GM19467 (cell line): Measurements from ENCODE around the gene BCR.

ENCODE experiments used
- ATAC-seq: cut with Tn5 transposase; IDR thresholded peaks from one replicate; pipeline ENCODE4 v1.9.1; 2021; ENCODE audit warnings: mild to moderate bottlenecking, moderate library complexity; ENCODE audit not compliant: unreplicated experiment

BCR gene

GRCh38 chr22:23227380-23227779 is 47.1 kb downstream of the BCR start:
- ATAC-seq, result no peak

- ATAC-seq, result no peak
Measured at GRCh38 chr22:23228503-23228902, 48.2 kb downstream of the BCR start.

GRCh38 chr22:23229646-23230045 is 49.3 kb downstream of the BCR start:
- no peak for ATAC-seq

GRCh38 chr22:23230348-23231068 is 50.2 kb downstream of the BCR start:
- no peak for ATAC-seq

GRCh38 chr22:23231471-23232093 is 51.3 kb downstream of the BCR start:
- ATAC-seq, result no peak

GRCh38 chr22:23232094-23232905 is 52.0 kb downstream of the BCR start:
- ATAC-seq, result no peak

GRCh38 chr22:23233084-23233531 is 52.8 kb downstream of the BCR start:
- ATAC-seq, result no peak

GRCh38 chr22:23233752-23234408 is 53.6 kb downstream of the BCR start:
- ATAC-seq, result no peak

GRCh38 chr22:23234409-23235161 is 54.3 kb downstream of the BCR start:
- no peak for ATAC-seq

- no peak for ATAC-seq
Measured at GRCh38 chr22:23235425-23235824, 55.1 kb downstream of the BCR start.

GRCh38 chr22:23236026-23236425 is 55.7 kb downstream of the BCR start:
- ATAC-seq, result no peak

GRCh38 chr22:23236440-23237184 is 56.3 kb downstream of the BCR start:
- ATAC-seq, result no peak

- ATAC-seq, result no peak
Measured at GRCh38 chr22:23237201-23237798, 57.0 kb downstream of the BCR start.

- no peak for ATAC-seq
Measured at GRCh38 chr22:23237841-23238240, 57.5 kb downstream of the BCR start.

- no peak for ATAC-seq
Measured at GRCh38 chr22:23238707-23239106, 58.4 kb downstream of the BCR start.

GRCh38 chr22:23239429-23239828 is 59.1 kb downstream of the BCR start:
- no peak for ATAC-seq

- no peak for ATAC-seq
Measured at GRCh38 chr22:23240639-23241389, 60.5 kb downstream of the BCR start.

GRCh38 chr22:23241562-23242472 is 61.5 kb downstream of the BCR start:
- ATAC-seq, result no peak
